Neural cell (in vitro differentiated cells): Measurements from ENCODE around the gene CNFN. TPM values are rescaled to one million over a fixed set of nuclear protein-coding genes. Genes with fewer than 3 reads are reported as not detected.

Experiments
- H2AFZ ChIP-seq: fragments of 200-600, 300-800 bp; sonication (generic), shearing (Covaris generic); 2 replicates; pipeline ENCODE4 v1.6.0; 2014; ENCODE audit warnings: low read depth, mild to moderate bottlenecking, antibody characterized with exemption, low read length, moderate library complexity
- H3F3A ChIP-seq: fragments of 200-600 bp; shearing (Covaris generic); 2 replicates; pipeline ENCODE4 v1.6.1; 2016; ENCODE audit warnings: mild to moderate bottlenecking, moderate library complexity, mixed read lengths, antibody characterized with exemption, low read length; ENCODE audit not compliant: insufficient read depth, poor library complexity, severe bottlenecking
- H3K27ac ChIP-seq: fragments of 200-600, 300-800 bp; sonication (generic), shearing (Covaris generic); 2 replicates; pipeline ENCODE4 v1.5.1; 2014; ENCODE audit warnings: mild to moderate bottlenecking, low read length, moderate library complexity
- H3K27me3 ChIP-seq: fragments of 300-800, 200-600 bp; sonication (generic), shearing (Covaris generic); 2 replicates; pipeline ENCODE4 v1.6.0; 2014; ENCODE audit warnings: mild to moderate bottlenecking, low read depth, low read length, moderate library complexity; ENCODE audit not compliant: insufficient read depth
- H3K36me3 ChIP-seq: fragments of 300-800, 200-600 bp; sonication (generic), shearing (Covaris generic); 2 replicates; pipeline ENCODE4 v1.5.1; 2014; ENCODE audit warnings: mild to moderate bottlenecking, antibody characterized with exemption, low read length, moderate library complexity; ENCODE audit not compliant: insufficient read depth
- H3K4me2 ChIP-seq: fragments of 300-800, 200-600 bp; sonication (generic), shearing (Covaris generic); 2 replicates; pipeline ENCODE4 v1.6.0; 2014; ENCODE audit warnings: mild to moderate bottlenecking, low read length
- H3K4me3 ChIP-seq: fragments of 300-800, 200-600 bp; sonication (generic), shearing (Covaris generic); 2 replicates; pipeline ENCODE4 v1.5.1; 2014; ENCODE audit warnings: mild to moderate bottlenecking, low read length, moderate library complexity
- H3K79me2 ChIP-seq: fragments of 200-600 bp; shearing (Covaris generic); replicated peaks from 2 replicates; pipeline ENCODE4 v1.6.0; 2014; ENCODE audit warnings: mild to moderate bottlenecking, low read length, moderate library complexity; ENCODE audit not compliant: insufficient read depth
- H3K9ac ChIP-seq: fragments of 300-800, 200-600 bp; sonication (generic), shearing (Covaris generic); 2 replicates; pipeline ENCODE4 v1.6.1; 2016; ENCODE audit warnings: mild to moderate bottlenecking, low read length, mixed read lengths
- H3K9me2 ChIP-seq: fragments of 200-600 bp; shearing (Covaris generic); 2 replicates; pipeline ENCODE4 v1.6.1; 2016; ENCODE audit warnings: mild to moderate bottlenecking, low read length, mixed read lengths; ENCODE audit not compliant: insufficient read depth
- H3K9me3 ChIP-seq: fragments of 200-600, 300-800 bp; sonication (generic), shearing (Covaris generic); 2 replicates; pipeline ENCODE4 v1.6.1; 2016; ENCODE audit warnings: mild to moderate bottlenecking, mixed run types, low read length, moderate library complexity, mixed read lengths
- H4K20me1 ChIP-seq: fragments of 200-600 bp; shearing (Covaris generic); 2 replicates; pipeline ENCODE4 v1.6.1; 2016; ENCODE audit warnings: mild to moderate bottlenecking, mixed run types; ENCODE audit not compliant: insufficient read depth
- CTCF ChIP-seq: fragments of 450-650 bp; IDR thresholded peaks from 2 replicates; pipeline ENCODE4 v1.5.1; 2014; ENCODE audit warnings: antibody characterized with exemption, mild to moderate bottlenecking, moderate library complexity; ENCODE audit not compliant: poor library complexity, severe bottlenecking
- EP300 ChIP-seq: fragments of 450-650 bp; conservative IDR thresholded peaks from 2 replicates; pipeline ENCODE4 v1.6.1; 2014; ENCODE audit warnings: antibody characterized with exemption, mild to moderate bottlenecking, moderate library complexity; ENCODE audit not compliant: poor library complexity, severe bottlenecking
- EZH2 ChIP-seq: fragments of 200-600, 300-800 bp; shearing (Covaris generic), sonication (generic); IDR thresholded peaks from 2 replicates; pipeline ENCODE4 v1.6.1; 2014; ENCODE audit warnings: antibody characterized with exemption, low read length, borderline replicate concordance, mild to moderate bottlenecking; ENCODE audit not compliant: insufficient read depth, poor library complexity, severe bottlenecking
- MXI1 ChIP-seq: fragments of 450-650 bp; conservative IDR thresholded peaks from 2 replicates; pipeline ENCODE4 v1.6.1; 2014; ENCODE audit warnings: antibody characterized with exemption, mild to moderate bottlenecking; ENCODE audit not compliant: poor library complexity, severe bottlenecking
- POLR2AphosphoS5 ChIP-seq: IDR thresholded peaks from 2 replicates; pipeline ENCODE4 v1.6.1; 2012
- RAD21 ChIP-seq: fragments of 450-650 bp; conservative IDR thresholded peaks from 2 replicates; pipeline ENCODE4 v1.6.1; 2014; ENCODE audit warnings: antibody characterized with exemption, mild to moderate bottlenecking, moderate library complexity
- REST ChIP-seq: IDR thresholded peaks from 2 replicates; pipeline ENCODE4 v1.6.1; 2012; ENCODE audit warnings: borderline replicate concordance
- SMC3 ChIP-seq: fragments of 450-650 bp; conservative IDR thresholded peaks from 2 replicates; pipeline ENCODE4 v1.6.1; 2014; ENCODE audit warnings: antibody characterized with exemption, mild to moderate bottlenecking, moderate library complexity; ENCODE audit not compliant: poor library complexity
- TAF1 ChIP-seq: IDR thresholded peaks from 2 replicates; pipeline ENCODE4 v1.6.1; 2012; ENCODE audit warnings: low read depth
- polyA plus RNA-seq: library from polyadenylated mRNA; depleted of rRNA; stranded (reverse); fragments of >200 nt; gene quantifications from 2 replicates; pipeline ENCODE4 v1.2.3, GENCODE V29; 2014

Gene CNFN
- polyA plus RNA-seq, 1 donor from 2014 or later, result not detected

- Histone ChIP-seq H3K36me3 (no peaks in the 10 kb centered on the region), H3K79me2 (no peaks in the 10 kb centered on the region), H3K27ac (no peak overlapping the region), H4K20me1 (no peaks in the 10 kb centered on the region), H3F3A (no peaks in the 10 kb centered on the region), H3K9me3 (no peaks in the 10 kb centered on the region), H3K27me3 (no peaks in the 10 kb centered on the region), H3K9me2 (no peaks in the 10 kb centered on the region), H3K4me2 (no peak overlapping the region), H3K4me3 (no peak overlapping the region), H3K9ac (no peak overlapping the region), H2AFZ (no peak overlapping the region)
- TF ChIP-seq MXI1, result no peak
- no peak for TF ChIP-seq CTCF
- no peak for TF ChIP-seq POLR2AphosphoS5
- TF ChIP-seq TAF1, result no peak
Observed at GRCh38 chr19:42362891-42363440, 27.1 kb downstream of the CNFN start.

- no peaks in the 10 kb centered on the region for H3K9me2 ChIP-seq
Observed at GRCh38 chr19:42362342-42362741, 27.8 kb downstream of the CNFN start.

GRCh38 chr19:42361545-42361910, 28.6 kb downstream of the CNFN start:
- no peak overlapping the region for H2AFZ ChIP-seq
- H3K36me3 ChIP-seq, result no peaks in the 10 kb centered on the region
- H3K4me3 ChIP-seq, result no peak overlapping the region
- H3K4me2 ChIP-seq, result no peak overlapping the region
- no peaks in the 10 kb centered on the region for H3K79me2 ChIP-seq
- no peaks in the 10 kb centered on the region for H3K27me3 ChIP-seq
- no peak for TF ChIP-seq EZH2
- TF ChIP-seq CTCF, result no peak
- no peak for TF ChIP-seq MXI1
- TF ChIP-seq EP300, result no peak
- TF ChIP-seq SMC3, result no peak
- TF ChIP-seq REST, result no peak
- TF ChIP-seq TAF1, result no peak
- TF ChIP-seq RAD21, result no peak
- TF ChIP-seq POLR2AphosphoS5, result no peak
- no peaks in the 10 kb centered on the region for H3F3A ChIP-seq
- no peaks in the 10 kb centered on the region for H3K9me2 ChIP-seq
- no peaks in the 10 kb centered on the region for H4K20me1 ChIP-seq
- H3K9ac ChIP-seq, result no peak overlapping the region
- no peaks in the 10 kb centered on the region for H3K9me3 ChIP-seq
- no peak overlapping the region for H3K27ac ChIP-seq

More at GRCh38 chr19:42362342-42362741, 27.8 kb downstream of the CNFN start:
- Histone ChIP-seq H3K9me3 (no peaks in the 10 kb centered on the region), H3K27ac (no peak overlapping the region), H2AFZ (no peak overlapping the region), H4K20me1 (no peaks in the 10 kb centered on the region), H3K27me3 (no peaks in the 10 kb centered on the region), H3K36me3 (no peaks in the 10 kb centered on the region), H3F3A (no peaks in the 10 kb centered on the region), H3K4me2 (no peak overlapping the region), H3K79me2 (no peaks in the 10 kb centered on the region), H3K9ac (no peak overlapping the region), H3K4me3 (no peak overlapping the region)
- no peak for TF ChIP-seq POLR2AphosphoS5
